SU-DHL-6 (cell line): ENCODE results near the gene CTSS.

ENCODE experiments used
- CTCF ChIP-seq: fragments of 200-600 bp; sonication (generic); IDR thresholded peaks from one replicate; pipeline ENCODE4 v1.5.1; 2017; ENCODE audit warnings: antibody characterized with exemption, mild to moderate bottlenecking, low read length, moderate library complexity; ENCODE audit not compliant: insufficient read depth, poor library complexity, severe bottlenecking
- EZH2phosphoT487 ChIP-seq: fragments of 200-600 bp; sonication (generic), shearing (Covaris generic); conservative IDR thresholded peaks from 2 replicates; pipeline ENCODE4 v1.6.1; 2018; ENCODE audit warnings: mild to moderate bottlenecking, antibody characterized with exemption, low read length, moderate library complexity, mixed read lengths

DNA sequence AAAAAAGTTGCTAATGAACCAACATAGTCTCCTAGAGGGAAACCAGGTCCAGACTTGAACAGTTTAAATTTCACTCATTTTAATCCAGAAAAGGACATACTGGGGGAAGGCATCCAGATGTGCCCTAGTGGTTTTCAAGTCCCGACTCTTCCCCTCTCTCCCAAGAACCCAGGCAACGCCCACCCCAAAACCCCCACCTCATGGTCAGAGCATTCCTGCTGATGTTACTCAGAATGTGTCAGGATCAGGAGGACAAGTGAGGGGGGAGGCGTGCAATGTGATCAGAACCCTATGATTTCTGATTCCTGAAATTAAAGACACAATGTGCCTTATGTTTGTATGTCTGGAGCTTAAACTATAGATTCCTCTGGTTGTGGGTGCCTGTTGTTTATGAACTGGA lies 44.1 kb upstream of the CTSS start:
- TF ChIP-seq EZH2phosphoT487 (no peak), CTCF (no peak)
